K562 (cell line): Measurements from ENCODE around the gene FLOT2. TPM values are rescaled to one million over a fixed set of nuclear protein-coding genes. Genes with fewer than 3 reads are reported as not detected.

Source experiments
- HDAC6 ChIP-seq: IDR thresholded peaks from 2 replicates; pipeline ENCODE4 v1.6.1; 2012; ENCODE audit warnings: low read depth, mild to moderate bottlenecking, control low read depth, inconsistent platforms, low read length, moderate library complexity
- JUN ChIP-seq, 2 experiments: sonication (generic) in 1 of 2; formaldehyde crosslinking in 1 of 2; IDR thresholded peaks; 2 replicates each; pipeline versions ENCODE4 v1.6.1 to v1.8.0; 2012 to 2022; ENCODE audit warnings: borderline replicate concordance in 2 of 2, mild to moderate bottlenecking in 2 of 2, improper control_type of control experiment in 1 of 2, low read depth in 1 of 2, low read length in 1 of 2, missing genetic modification reagents in 1 of 2
- KLF1 ChIP-seq: fragments of 450-650 bp; IDR thresholded peaks from 2 replicates; pipeline ENCODE4 v1.6.1; 2016; ENCODE audit warnings: missing genetic modification characterization, missing compliant biosample characterization
- NRF1 ChIP-seq, 2 experiments: fragments of 450-650 bp; IDR thresholded peaks in 1 of 2; conservative IDR thresholded peaks in 1 of 2; 2 replicates each; pipeline ENCODE4 v1.6.1; 2014; ENCODE audit warnings: mild to moderate bottlenecking in 2 of 2
- ZFPM2 ChIP-seq: fragments of 250-450 bp; sonication (Bioruptor Pico); IDR thresholded peaks from 2 replicates; pipeline ENCODE4 v1.5.1; 2022; ENCODE audit warnings: mild to moderate bottlenecking
- polyA plus RNA-seq, 8 experiments: library from polyadenylated mRNA; depleted of rRNA in 4 of 8; stranded (reverse) in 5 of 8; unstranded in 3 of 8; fragments of >200 nt; fragmentation: Nextera tagmentation in 2 of 8; fragmentation: Illumina TruSeq in 1 of 8; extraction: Ambion mirVana in 2 of 8; extraction: Trizol in 1 of 8; gene quantifications; 2 replicates each; pipeline versions ENCODE4 v1.2.1 to v1.2.3, GENCODE V29; 2011 to 2014; ENCODE audit warnings: inconsistent platforms in 1 of 8, missing spikeins in 1 of 8
- total RNA-seq, 7 experiments: library from RNA; depleted of rRNA in 6 of 7; stranded (reverse); fragments of >200 nt in 6 of 7; fragmentation: Illumina TruSeq in 2 of 7; extraction: Trizol in 2 of 7; gene quantifications; 2 replicates each; pipeline versions ENCODE4 v1.2.1 to v1.2.3, GENCODE V29; 2011 to 2021; ENCODE audit warnings: low replicate concordance in 1 of 7
- TF ChIP-seq, protein P1 (sequence below): fragments of 450-650 bp; IDR thresholded peaks from 2 replicates; pipeline ENCODE4 v1.6.1; 2016; ENCODE audit warnings: mild to moderate bottlenecking, moderate library complexity
- TF ChIP-seq, protein P2 (sequence below), 2 experiments: fragments of 450-650 bp in 1 of 2; sonication (generic) in 1 of 2; formaldehyde crosslinking; conservative IDR thresholded peaks; 2 replicates each; pipeline versions ENCODE4 v1.4.0 to v1.8.1; 2020 to 2022; ENCODE audit warnings: mild to moderate bottlenecking in 1 of 2, missing genetic modification reagents in 1 of 2
- TF ChIP-seq, protein P3 (sequence below): fragments of 250-450 bp; sonication (Bioruptor Pico); IDR thresholded peaks from 2 replicates; pipeline ENCODE4 v1.9.0; 2021; ENCODE audit warnings: mild to moderate bottlenecking, inconsistent platforms
- TF ChIP-seq, protein P4 (sequence below): fragments of 250-450 bp; sonication (Bioruptor Pico); IDR thresholded peaks from 2 replicates; pipeline ENCODE4 v1.4.0; 2020

Gene FLOT2
- total and polyA plus RNA-seq, 9 of the 15 experiments (the other 6 are each of a cell fraction or from before 2014, with no cell fraction given), result 17.5 to 138 (median 41.7) TPM

DNA sequence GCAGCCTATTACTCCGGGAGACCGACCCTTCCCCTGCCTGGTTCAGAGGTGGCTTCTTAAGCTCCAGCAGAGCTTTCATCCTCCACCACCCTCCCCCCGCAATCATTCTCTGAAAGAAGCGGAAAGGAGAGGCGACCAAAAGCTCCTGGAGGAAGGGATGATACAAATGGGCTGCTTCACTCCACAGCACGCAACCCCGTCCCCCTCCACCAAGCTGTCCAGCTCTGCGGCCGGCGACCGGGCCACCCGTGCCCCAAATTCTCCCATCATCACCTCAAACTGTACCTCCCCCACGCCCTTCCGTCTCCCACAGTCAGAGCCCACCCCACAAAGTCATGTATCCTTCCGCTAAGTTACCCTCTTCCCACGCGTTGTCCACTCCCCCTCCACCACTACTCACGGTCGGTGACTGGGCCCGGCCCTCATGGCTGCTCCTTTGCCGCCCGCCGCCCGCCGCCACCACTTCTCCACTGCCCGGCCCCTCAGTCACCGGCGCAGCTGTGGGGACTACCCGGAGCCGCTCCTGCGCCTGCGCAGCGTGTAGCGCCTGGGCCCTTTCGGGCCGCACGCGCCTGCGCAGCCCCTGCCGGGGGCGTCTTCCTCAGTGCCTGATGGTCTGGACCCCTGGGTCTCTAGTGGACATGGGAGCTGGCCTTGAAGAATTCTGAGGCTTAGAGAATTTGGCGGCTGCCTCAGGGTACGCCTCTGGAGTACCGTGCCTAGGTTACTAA, 55.1 kb downstream of the FLOT2 start, which contains the start of gene FAM222B (continued):
- TF ChIP-seq, protein P1, sequence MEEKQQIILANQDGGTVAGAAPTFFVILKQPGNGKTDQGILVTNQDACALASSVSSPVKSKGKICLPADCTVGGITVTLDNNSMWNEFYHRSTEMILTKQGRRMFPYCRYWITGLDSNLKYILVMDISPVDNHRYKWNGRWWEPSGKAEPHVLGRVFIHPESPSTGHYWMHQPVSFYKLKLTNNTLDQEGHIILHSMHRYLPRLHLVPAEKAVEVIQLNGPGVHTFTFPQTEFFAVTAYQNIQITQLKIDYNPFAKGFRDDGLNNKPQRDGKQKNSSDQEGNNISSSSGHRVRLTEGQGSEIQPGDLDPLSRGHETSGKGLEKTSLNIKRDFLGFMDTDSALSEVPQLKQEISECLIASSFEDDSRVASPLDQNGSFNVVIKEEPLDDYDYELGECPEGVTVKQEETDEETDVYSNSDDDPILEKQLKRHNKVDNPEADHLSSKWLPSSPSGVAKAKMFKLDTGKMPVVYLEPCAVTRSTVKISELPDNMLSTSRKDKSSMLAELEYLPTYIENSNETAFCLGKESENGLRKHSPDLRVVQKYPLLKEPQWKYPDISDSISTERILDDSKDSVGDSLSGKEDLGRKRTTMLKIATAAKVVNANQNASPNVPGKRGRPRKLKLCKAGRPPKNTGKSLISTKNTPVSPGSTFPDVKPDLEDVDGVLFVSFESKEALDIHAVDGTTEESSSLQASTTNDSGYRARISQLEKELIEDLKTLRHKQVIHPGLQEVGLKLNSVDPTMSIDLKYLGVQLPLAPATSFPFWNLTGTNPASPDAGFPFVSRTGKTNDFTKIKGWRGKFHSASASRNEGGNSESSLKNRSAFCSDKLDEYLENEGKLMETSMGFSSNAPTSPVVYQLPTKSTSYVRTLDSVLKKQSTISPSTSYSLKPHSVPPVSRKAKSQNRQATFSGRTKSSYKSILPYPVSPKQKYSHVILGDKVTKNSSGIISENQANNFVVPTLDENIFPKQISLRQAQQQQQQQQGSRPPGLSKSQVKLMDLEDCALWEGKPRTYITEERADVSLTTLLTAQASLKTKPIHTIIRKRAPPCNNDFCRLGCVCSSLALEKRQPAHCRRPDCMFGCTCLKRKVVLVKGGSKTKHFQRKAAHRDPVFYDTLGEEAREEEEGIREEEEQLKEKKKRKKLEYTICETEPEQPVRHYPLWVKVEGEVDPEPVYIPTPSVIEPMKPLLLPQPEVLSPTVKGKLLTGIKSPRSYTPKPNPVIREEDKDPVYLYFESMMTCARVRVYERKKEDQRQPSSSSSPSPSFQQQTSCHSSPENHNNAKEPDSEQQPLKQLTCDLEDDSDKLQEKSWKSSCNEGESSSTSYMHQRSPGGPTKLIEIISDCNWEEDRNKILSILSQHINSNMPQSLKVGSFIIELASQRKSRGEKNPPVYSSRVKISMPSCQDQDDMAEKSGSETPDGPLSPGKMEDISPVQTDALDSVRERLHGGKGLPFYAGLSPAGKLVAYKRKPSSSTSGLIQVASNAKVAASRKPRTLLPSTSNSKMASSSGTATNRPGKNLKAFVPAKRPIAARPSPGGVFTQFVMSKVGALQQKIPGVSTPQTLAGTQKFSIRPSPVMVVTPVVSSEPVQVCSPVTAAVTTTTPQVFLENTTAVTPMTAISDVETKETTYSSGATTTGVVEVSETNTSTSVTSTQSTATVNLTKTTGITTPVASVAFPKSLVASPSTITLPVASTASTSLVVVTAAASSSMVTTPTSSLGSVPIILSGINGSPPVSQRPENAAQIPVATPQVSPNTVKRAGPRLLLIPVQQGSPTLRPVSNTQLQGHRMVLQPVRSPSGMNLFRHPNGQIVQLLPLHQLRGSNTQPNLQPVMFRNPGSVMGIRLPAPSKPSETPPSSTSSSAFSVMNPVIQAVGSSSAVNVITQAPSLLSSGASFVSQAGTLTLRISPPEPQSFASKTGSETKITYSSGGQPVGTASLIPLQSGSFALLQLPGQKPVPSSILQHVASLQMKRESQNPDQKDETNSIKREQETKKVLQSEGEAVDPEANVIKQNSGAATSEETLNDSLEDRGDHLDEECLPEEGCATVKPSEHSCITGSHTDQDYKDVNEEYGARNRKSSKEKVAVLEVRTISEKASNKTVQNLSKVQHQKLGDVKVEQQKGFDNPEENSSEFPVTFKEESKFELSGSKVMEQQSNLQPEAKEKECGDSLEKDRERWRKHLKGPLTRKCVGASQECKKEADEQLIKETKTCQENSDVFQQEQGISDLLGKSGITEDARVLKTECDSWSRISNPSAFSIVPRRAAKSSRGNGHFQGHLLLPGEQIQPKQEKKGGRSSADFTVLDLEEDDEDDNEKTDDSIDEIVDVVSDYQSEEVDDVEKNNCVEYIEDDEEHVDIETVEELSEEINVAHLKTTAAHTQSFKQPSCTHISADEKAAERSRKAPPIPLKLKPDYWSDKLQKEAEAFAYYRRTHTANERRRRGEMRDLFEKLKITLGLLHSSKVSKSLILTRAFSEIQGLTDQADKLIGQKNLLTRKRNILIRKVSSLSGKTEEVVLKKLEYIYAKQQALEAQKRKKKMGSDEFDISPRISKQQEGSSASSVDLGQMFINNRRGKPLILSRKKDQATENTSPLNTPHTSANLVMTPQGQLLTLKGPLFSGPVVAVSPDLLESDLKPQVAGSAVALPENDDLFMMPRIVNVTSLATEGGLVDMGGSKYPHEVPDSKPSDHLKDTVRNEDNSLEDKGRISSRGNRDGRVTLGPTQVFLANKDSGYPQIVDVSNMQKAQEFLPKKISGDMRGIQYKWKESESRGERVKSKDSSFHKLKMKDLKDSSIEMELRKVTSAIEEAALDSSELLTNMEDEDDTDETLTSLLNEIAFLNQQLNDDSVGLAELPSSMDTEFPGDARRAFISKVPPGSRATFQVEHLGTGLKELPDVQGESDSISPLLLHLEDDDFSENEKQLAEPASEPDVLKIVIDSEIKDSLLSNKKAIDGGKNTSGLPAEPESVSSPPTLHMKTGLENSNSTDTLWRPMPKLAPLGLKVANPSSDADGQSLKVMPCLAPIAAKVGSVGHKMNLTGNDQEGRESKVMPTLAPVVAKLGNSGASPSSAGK, result no peak
- TF ChIP-seq HDAC6, result no peak
- TF ChIP-seq, protein P2, sequence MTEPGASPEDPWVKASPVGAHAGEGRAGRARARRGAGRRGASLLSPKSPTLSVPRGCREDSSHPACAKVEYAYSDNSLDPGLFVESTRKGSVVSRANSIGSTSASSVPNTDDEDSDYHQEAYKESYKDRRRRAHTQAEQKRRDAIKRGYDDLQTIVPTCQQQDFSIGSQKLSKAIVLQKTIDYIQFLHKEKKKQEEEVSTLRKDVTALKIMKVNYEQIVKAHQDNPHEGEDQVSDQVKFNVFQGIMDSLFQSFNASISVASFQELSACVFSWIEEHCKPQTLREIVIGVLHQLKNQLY (CRISPR knock-in tag; conservative IDR thresholded peaks at IDR 0.05), result 0 out of 4 replicates have a peak, but pooled peaks of 1 of the 2 experiments have one; percentile 26
- no peak for TF ChIP-seq ZFPM2 (CRISPR knock-in tag)
- TF ChIP-seq JUN (IDR thresholded peaks at IDR 0.05; ENCODE audit: borderline replicate concordance, low read depth, low read length), result no peak
- no peak for TF ChIP-seq JUN (CRISPR knock-in tag; IDR thresholded peaks at IDR 0.05; ENCODE audit: borderline replicate concordance)
- TF ChIP-seq, protein P3, sequence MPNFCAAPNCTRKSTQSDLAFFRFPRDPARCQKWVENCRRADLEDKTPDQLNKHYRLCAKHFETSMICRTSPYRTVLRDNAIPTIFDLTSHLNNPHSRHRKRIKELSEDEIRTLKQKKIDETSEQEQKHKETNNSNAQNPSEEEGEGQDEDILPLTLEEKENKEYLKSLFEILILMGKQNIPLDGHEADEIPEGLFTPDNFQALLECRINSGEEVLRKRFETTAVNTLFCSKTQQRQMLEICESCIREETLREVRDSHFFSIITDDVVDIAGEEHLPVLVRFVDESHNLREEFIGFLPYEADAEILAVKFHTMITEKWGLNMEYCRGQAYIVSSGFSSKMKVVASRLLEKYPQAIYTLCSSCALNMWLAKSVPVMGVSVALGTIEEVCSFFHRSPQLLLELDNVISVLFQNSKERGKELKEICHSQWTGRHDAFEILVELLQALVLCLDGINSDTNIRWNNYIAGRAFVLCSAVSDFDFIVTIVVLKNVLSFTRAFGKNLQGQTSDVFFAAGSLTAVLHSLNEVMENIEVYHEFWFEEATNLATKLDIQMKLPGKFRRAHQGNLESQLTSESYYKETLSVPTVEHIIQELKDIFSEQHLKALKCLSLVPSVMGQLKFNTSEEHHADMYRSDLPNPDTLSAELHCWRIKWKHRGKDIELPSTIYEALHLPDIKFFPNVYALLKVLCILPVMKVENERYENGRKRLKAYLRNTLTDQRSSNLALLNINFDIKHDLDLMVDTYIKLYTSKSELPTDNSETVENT (CRISPR knock-in tag), result peak; percentile 89; the same call in 1 of the 2 replicates
- peak; percentile 100 for TF ChIP-seq NRF1 (conservative IDR thresholded peaks at IDR 0.05 in 1 of 2, IDR thresholded peaks at IDR 0.05 in 1 of 2)
- TF ChIP-seq KLF1 (tag), result no peak
- TF ChIP-seq, protein P4, sequence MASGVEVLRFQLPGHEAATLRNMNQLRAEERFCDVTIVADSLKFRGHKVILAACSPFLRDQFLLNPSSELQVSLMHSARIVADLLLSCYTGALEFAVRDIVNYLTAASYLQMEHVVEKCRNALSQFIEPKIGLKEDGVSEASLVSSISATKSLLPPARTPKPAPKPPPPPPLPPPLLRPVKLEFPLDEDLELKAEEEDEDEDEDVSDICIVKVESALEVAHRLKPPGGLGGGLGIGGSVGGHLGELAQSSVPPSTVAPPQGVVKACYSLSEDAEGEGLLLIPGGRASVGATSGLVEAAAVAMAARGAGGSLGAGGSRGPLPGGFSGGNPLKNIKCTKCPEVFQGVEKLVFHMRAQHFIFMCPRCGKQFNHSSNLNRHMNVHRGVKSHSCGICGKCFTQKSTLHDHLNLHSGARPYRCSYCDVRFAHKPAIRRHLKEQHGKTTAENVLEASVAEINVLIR (CRISPR knock-in tag), result no peak
